GM19043 (cell line): ENCODE data around the gene UBE2L5.

Source experiments
- ATAC-seq: cut with Tn5 transposase; IDR thresholded peaks from one replicate; pipeline ENCODE4 v1.9.1; 2021; ENCODE audit warnings: low read depth; ENCODE audit not compliant: unreplicated experiment

UBE2L5 gene

GRCh38 chr13:30403456-30403855 is 18.8 kb upstream of the UBE2L5 start:
- no peak for ATAC-seq

DNA sequence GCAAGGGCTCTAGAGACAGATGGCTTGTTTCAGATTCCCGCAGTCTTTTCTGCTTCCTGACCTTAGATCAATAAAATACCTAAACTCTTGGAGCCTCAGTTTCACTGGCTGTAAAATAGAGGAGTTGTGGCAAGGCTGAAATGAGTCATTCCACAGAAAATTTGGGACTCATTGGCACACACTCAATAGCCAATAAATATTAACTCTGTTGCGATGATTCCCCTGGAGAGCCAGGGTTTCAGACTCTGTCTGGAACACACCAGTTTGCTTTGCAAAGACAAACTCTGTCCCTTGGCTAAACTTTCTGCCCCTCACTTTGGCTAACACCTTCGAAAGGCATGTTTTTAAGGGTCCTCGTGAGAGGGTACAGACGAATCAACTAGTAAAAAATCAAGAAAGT is 18.1 kb upstream of the UBE2L5 start:
- no peak for ATAC-seq

- ATAC-seq, result no peak
Measured at GRCh38 chr13:30406779-30407416, 15.4 kb upstream of the UBE2L5 start.

DNA sequence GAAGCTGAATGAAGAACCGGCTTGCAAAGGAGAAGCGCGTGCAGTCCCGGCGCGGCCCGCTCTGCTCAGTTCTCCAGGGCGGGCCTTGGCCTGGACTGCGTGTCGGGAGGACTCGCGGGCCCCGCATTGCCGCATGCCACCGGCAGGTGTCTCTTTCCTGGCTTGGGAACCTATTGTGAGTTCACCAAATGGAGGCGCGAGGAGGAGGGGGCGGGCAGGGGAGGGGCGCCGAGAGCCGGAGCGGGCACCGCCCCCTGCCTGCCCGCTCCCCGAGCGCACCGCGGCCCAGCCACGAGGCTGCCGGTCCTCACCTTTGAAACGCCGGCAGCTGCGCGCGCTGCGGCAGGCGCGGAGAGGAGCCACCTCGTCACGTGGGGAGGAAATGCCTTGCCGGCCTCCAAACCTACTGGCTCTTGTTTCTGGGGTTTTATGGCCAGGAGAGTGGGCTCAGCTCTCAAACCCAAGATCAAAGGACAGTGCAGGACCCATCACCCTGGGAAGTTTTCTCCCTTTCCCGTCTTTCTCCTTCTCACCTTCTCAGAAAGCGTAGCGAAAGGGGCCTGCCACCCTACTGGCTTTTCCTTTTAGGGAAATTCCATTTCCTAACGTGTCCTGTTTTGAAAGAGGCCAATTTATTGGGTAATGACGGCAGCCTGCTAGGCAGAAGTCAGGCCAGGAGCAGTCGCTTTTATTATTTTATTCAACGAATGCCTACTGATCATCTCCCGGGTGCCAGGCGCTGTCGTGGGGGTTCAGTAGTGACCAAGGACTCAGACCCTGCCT is 13.8 kb upstream of the UBE2L5 start:
- ATAC-seq, result peak; percentile 90

GRCh38 chr13:30409886-30410704 is 12.2 kb upstream of the UBE2L5 start:
- no peak for ATAC-seq

GRCh38 chr13:30410705-30411125 is 11.6 kb upstream of the UBE2L5 start:
- no peak for ATAC-seq

DNA sequence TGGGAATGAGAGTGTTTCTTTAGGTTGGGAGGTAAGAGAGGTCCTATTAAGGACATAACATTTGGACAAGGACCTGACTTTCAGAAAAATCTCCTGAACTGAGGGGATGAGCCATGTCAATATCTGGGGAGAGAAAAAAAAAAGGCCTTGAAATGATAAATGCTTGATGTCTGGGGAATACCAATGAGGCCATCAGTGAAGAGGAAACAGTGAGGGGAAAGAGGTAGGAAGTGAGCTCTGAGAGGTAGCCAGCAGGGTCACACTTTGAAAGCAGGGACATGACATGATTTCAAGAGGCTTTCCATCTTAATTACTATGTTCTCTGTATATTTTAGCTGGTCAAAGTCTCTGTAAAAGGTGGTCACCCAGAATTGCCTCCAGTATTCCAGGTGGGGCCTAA is 9.9 kb upstream of the UBE2L5 start:
- no peak for ATAC-seq

GRCh38 chr13:30413842-30414241 is 8.5 kb upstream of the UBE2L5 start:
- no peak for ATAC-seq

GRCh38 chr13:30415430-30416030 is 6.8 kb upstream of the UBE2L5 start:
- peak; percentile 90 for ATAC-seq

- ATAC-seq, result no peak
Measured at GRCh38 chr13:30416471-30416870, 5.8 kb upstream of the UBE2L5 start.

- ATAC-seq, result no peak
Measured at GRCh38 chr13:30418075-30418716, 4.1 kb upstream of the UBE2L5 start.

DNA sequence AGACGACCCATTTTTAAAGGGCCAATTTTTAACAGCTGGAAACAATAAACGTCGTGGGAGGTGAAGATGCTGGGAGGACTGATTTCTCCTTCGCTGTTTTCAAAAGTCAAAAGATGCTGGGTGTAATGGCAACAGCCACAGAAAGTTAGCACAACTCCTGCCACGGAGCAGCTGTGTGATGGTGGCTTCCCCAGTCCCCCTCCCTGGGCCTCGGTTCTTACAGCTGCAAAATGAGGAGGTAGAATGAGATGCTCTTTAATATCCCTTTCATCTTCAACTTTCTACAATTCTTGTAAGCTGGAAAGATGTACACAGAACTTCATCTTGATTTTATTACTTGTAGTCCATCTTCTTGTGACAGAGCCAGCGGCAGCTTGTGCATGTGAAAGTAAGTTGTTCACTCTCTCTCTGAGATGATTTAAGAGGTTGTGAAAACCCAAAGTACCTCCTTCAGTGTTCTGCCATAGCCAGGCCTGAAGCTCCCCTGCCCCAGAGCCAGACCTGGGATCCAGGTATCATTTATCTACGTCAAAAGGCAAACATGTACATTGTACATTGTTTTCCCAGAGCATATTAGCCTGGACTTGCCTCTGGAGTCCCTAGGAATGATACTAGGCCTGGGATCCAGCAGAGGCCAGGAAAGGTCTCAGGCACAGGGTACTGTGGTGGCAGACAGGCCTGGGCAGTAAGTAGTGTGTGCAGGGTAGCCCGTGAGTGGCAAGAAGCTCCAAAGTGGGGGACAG is 3.4 kb upstream of the UBE2L5 start:
- no peak for ATAC-seq

DNA sequence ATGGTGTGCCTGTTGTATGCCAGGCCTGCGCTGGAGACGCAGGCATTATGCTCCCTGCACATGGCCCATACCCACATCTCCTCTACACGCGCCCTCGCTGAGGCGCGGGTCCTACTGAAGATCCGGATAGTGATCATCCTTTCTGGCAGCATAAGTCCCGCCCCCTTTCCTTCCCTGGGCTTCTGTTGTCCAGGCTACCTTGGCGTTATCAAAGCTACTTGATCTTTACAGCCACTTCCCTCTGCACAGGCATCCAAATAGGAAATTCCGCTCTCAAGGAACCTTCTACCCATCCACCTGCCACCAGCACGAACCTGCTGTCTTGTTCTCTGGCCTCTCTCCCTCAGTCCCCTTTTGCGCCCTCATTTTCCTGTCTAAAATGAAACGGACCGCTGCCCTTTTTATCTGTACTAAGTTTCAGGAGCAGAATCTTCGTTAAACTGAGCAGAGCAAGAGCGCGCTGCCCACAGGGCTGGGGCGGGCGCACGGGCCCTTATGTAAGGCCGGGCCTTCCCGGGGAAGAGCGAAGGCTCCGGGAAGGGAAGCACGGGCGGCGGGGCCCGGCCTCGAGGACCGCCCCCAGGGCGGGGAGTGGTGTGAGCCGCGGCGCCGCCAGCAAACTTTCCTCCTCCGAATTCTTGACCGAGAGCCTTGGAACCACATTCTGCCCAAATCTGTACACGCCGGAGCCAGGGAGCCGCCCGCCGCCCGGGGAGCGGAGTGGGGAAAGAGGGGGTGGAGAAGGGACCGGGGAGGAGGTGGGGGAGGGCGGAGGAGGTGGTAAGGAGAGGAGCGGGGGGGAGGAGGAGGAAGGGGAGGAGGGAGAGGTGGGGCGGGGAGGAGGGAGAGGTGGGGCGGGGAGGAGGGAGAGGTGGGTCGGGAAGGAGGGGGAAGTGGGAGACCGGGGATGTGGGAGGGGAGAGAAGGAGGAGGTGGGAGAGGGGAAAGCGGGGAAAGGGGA is 920 bp upstream of the UBE2L5 start:
- ATAC-seq, result no peak

GRCh38 chr13:30423891-30424290 is 1.6 kb downstream of the UBE2L5 start:
- no peak for ATAC-seq

DNA sequence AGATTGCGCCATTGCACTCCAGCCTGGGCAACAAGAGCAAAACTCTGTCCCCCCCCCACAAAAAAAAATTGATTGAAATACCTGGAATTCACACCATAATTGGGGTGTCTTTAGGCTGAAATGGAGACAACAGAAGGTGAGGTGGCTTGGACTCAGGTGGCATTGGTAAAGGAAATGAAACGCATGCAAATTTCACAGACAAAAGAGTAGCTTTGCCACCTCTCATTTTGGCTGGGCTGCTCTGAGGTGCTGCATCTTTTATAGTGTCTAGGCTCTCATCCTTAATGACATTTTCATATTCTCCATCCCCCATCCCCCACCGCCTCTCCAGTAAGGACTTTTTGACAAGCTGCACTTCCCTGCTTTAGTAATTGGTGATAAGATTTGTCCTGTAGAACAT is 6.9 kb downstream of the UBE2L5 start:
- no peak for ATAC-seq

- ATAC-seq, result peak; percentile 62
Measured at GRCh38 chr13:30429721-30430694, 7.7 kb downstream of the UBE2L5 start.

- no peak for ATAC-seq
Measured at GRCh38 chr13:30431269-30431940, 9.1 kb downstream of the UBE2L5 start.
